Smooth muscle cell (in vitro differentiated cells): ENCODE data around the gene CD81. TPM values are rescaled to one million over a fixed set of nuclear protein-coding genes. Genes with fewer than 3 reads are reported as not detected.

Source experiments
- DNase-seq: peaks from one replicate; lab custom pipeline; 2025; ENCODE audit not compliant: unreplicated experiment; lab: John Stamatoyannopoulos, UW
- H2AFZ ChIP-seq: fragments of 200-600 bp; sonication (generic); 2 replicates; pipeline ENCODE4 v1.6.0; 2016; ENCODE audit warnings: antibody characterized with exemption, low read depth, mild to moderate bottlenecking
- H3F3A ChIP-seq: fragments of 200-600 bp; sonication (generic); 2 replicates; pipeline ENCODE4 v1.6.0; 2017; ENCODE audit warnings: antibody characterized with exemption, low read depth
- H3K27ac ChIP-seq: fragments of 200-600 bp; sonication (generic); 2 replicates; pipeline ENCODE4 v1.5.1; 2016; ENCODE audit warnings: low read depth, mild to moderate bottlenecking
- H3K27me3 ChIP-seq: fragments of 200-600 bp; sonication (generic); 2 replicates; pipeline ENCODE4 v1.6.1; 2016; ENCODE audit warnings: low read depth, mild to moderate bottlenecking
- H3K36me3 ChIP-seq: fragments of 200-600 bp; sonication (generic); 2 replicates; pipeline ENCODE4 v1.5.1; 2016; ENCODE audit warnings: low read depth
- H3K4me1 ChIP-seq: fragments of 200-600 bp; sonication (generic); 2 replicates; pipeline ENCODE4 v1.5.1; 2016; ENCODE audit warnings: low read depth
- H3K4me2 ChIP-seq: fragments of 200-600 bp; sonication (generic); 2 replicates; pipeline ENCODE4 v1.6.0; 2016; ENCODE audit warnings: mild to moderate bottlenecking
- H3K4me3 ChIP-seq: fragments of 200-600 bp; sonication (generic); 2 replicates; pipeline ENCODE4 v1.5.1; 2016; ENCODE audit warnings: mild to moderate bottlenecking
- H3K79me2 ChIP-seq: fragments of 200-600 bp; sonication (generic); 2 replicates; pipeline ENCODE4 v1.6.0; 2016; ENCODE audit warnings: low read depth, mild to moderate bottlenecking
- H3K9ac ChIP-seq: fragments of 200-600 bp; sonication (generic); 2 replicates; pipeline ENCODE4 v1.6.0; 2016; ENCODE audit warnings: low read depth
- H3K9me3 ChIP-seq: fragments of 200-600 bp; sonication (generic); replicated peaks from 2 replicates; pipeline ENCODE4 v1.5.1; 2016; ENCODE audit warnings: low read depth
- H4K20me1 ChIP-seq: fragments of 200-600 bp; sonication (generic); 2 replicates; pipeline ENCODE4 v1.6.0; 2016; ENCODE audit warnings: low read depth
- WGBS: methylation state at CpG from one replicate; pipeline ENCODE4 v1.1.7; 2016; ENCODE audit warnings: low lambda C conversion rate; 5-methylcytosine and 5-hydroxymethylcytosine counted together
- polyA plus RNA-seq: library from polyadenylated mRNA; unstranded; fragments of >200 nt; fragmentation: Nextera tagmentation; extraction: Ambion mirVana; gene quantifications from 2 replicates; pipeline ENCODE4 v1.2.1, GENCODE V29; 2016
- total RNA-seq: library from RNA; depleted of rRNA; stranded (reverse); fragments of >200 nt; gene quantifications from 2 replicates; pipeline ENCODE4 v1.2.3, GENCODE V29; 2014
- TF ChIP-seq, protein P1 (sequence below): fragments of 200-600 bp; sonication (generic); IDR thresholded peaks from 2 replicates; pipeline ENCODE4 v1.5.1; 2017; ENCODE audit warnings: borderline replicate concordance, mild to moderate bottlenecking, antibody characterized with exemption; ENCODE audit not compliant: insufficient read depth, poor library complexity, severe bottlenecking

The CD81 gene
- total and polyA plus RNA-seq, 2 experiments from 2014 or later, result 191 to 519 TPM

DNA sequence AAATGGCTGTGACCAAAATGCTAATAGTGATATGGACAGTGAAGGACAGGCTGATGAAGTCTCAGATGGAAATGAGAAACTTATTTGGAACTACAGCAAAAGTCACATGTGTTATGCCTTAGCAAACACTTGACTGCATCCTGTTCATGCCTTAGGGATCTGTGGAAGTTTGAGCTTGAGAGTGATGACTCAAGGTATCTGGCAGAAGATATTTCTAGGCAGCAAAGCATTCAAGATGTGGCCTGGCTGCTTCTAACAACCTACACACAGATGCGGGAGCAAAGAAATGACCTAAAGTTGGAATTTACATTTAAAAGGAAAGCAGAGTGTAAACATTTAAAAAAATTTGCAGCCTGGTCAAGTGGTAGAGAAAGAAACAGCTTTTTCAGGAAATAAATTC is 28.1 kb upstream of the CD81 start:
- Histone ChIP-seq H3F3A (no peaks in the 10 kb centered on the region), H3K4me2 (no peak overlapping the region), H3K9me3 (no peaks in the 10 kb centered on the region), H3K4me3 (no peak overlapping the region), H3K36me3 (no peaks in the 10 kb centered on the region), H3K27me3 (no peaks in the 10 kb centered on the region), H3K27ac (no peak overlapping the region), H4K20me1 (no peaks in the 10 kb centered on the region), H3K79me2 (no peaks in the 10 kb centered on the region), H3K4me1 (no peaks in the 10 kb centered on the region), H3K9ac (no peak overlapping the region), H2AFZ (no peak overlapping the region)
- TF ChIP-seq, protein P1, sequence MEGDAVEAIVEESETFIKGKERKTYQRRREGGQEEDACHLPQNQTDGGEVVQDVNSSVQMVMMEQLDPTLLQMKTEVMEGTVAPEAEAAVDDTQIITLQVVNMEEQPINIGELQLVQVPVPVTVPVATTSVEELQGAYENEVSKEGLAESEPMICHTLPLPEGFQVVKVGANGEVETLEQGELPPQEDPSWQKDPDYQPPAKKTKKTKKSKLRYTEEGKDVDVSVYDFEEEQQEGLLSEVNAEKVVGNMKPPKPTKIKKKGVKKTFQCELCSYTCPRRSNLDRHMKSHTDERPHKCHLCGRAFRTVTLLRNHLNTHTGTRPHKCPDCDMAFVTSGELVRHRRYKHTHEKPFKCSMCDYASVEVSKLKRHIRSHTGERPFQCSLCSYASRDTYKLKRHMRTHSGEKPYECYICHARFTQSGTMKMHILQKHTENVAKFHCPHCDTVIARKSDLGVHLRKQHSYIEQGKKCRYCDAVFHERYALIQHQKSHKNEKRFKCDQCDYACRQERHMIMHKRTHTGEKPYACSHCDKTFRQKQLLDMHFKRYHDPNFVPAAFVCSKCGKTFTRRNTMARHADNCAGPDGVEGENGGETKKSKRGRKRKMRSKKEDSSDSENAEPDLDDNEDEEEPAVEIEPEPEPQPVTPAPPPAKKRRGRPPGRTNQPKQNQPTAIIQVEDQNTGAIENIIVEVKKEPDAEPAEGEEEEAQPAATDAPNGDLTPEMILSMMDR, result no peak
- 95% methylated on average over 1 of the region's 1 CpG for WGBS
- no peak for DNase-seq

DNA sequence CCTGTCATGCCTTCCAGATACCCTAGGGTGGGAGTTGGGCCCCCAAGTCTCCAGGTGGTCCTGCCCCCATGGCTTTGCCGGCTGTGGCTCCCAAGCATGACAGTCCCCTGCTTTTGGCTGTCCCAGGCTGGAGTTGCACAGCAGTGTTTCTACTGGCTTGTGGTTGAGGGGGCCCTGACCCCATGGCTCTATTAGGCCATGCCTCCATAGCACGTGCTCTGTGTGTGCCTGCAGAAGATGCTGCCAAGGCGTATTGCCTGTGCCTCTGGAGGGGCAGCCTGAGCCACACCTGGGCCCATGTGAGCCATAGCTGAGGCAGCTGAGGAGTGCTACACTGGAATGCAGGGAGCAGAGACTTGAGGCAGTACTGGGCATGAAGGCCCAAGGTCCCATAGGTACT is 25.4 kb upstream of the CD81 start:
- 78% methylated on average over 3 of the region's 3 CpGs for WGBS
- no peak overlapping the region for H3K27ac ChIP-seq
- H3K4me2 ChIP-seq, result no peak overlapping the region
- H3K9ac ChIP-seq, result no peak overlapping the region
- H3K4me3 ChIP-seq, result no peak overlapping the region
- H3K4me1 ChIP-seq, result no peaks in the 10 kb centered on the region
- H3K79me2 ChIP-seq, result no peaks in the 10 kb centered on the region
- no peaks in the 10 kb centered on the region for H4K20me1 ChIP-seq
- no peaks in the 10 kb centered on the region for H3K9me3 ChIP-seq
- DNase-seq, result no peak
- H2AFZ ChIP-seq, result no peak overlapping the region
- TF ChIP-seq, protein P1, result no peak
- H3K27me3 ChIP-seq, result no peaks in the 10 kb centered on the region
- no peaks in the 10 kb centered on the region for H3K36me3 ChIP-seq
- H3F3A ChIP-seq, result no peaks in the 10 kb centered on the region

DNA sequence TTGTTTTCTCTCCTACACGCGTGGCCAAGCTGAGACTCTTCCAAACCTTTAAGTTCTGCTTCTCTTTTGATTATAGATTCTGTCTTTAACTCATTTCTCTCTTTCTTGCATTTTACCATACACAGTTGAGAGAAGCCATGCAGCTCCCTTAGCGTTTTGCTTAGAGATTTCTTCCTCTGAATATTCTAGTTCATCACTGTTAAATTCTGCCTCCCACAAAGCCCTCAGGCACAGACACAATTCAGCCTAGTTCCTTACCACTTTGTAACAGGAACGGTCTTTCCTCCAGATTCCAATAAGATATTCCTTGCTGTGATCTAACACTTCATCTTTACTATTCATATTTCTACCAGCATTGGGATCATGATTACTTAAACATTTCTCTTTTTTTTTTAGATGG is 24.7 kb upstream of the CD81 start:
- H2AFZ ChIP-seq, result no peak overlapping the region
- no peaks in the 10 kb centered on the region for H3K36me3 ChIP-seq
- H3K79me2 ChIP-seq, result no peaks in the 10 kb centered on the region
- no peaks in the 10 kb centered on the region for H3K9me3 ChIP-seq
- DNase-seq, result no peak
- H3K27ac ChIP-seq, result no peak overlapping the region
- H3K4me1 ChIP-seq, result no peaks in the 10 kb centered on the region
- TF ChIP-seq, protein P1, result no peak
- no peaks in the 10 kb centered on the region for H3F3A ChIP-seq
- no peaks in the 10 kb centered on the region for H3K27me3 ChIP-seq
- H3K4me2 ChIP-seq, result no peak overlapping the region
- 88% methylated on average over 4 of the region's 4 CpGs for WGBS
- no peak overlapping the region for H3K4me3 ChIP-seq
- H3K9ac ChIP-seq, result no peak overlapping the region
- H4K20me1 ChIP-seq, result no peaks in the 10 kb centered on the region

DNA sequence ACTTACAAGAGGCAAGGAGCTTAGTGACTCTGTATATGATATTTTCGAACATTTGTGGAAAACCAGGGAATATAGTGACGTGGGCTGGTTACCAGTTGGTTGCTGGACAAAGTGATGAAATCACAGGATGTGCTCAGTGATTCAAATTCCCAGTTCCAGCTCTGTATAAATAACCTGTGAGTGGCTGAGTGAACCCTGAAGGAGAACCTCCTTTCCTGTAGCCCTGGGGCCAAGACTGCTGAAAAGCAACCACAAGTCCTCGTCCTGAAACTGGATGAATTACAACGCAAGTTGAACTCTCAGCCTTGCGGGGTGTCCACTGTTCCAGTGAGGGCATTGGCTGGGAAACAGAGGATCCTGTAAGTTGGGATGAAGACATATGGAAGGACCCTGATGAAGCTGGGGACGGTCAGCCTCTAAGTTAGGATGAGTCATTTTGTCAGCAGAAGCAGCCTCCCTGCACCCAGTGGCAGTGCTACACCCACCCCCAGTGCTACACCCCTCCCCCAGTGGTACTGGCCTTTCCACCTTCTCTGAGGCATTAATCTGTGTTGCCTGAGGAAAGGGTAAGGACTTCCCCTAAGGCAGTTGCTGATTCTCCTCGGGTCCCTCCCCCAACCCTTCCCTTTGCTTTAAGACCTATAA is 22.0 kb upstream of the CD81 start:
- Histone ChIP-seq H3K79me2 (no peaks in the 10 kb centered on the region), H3K36me3 (no peaks in the 10 kb centered on the region), H4K20me1 (no peaks in the 10 kb centered on the region), H3K27me3 (no peaks in the 10 kb centered on the region), H2AFZ (no peak overlapping the region), H3K4me1 (no peaks in the 10 kb centered on the region), H3F3A (no peaks in the 10 kb centered on the region), H3K4me3 (no peak overlapping the region), H3K4me2 (no peak overlapping the region), H3K9ac (no peak overlapping the region), H3K27ac (no peak overlapping the region), H3K9me3 (no peaks in the 10 kb centered on the region)
- 71% methylated on average over 7 of the region's 7 CpGs for WGBS
- TF ChIP-seq, protein P1, result no peak
- DNase-seq, result no peak
